NCI-H345 treated with DMSO at 0.1 percent for 48 hours (cell line): ENCODE data around the gene NOL12.
"Not testable (repeated sequence)": the region's sequence is repeated elsewhere in the genome, so short reads cannot be mapped to it uniquely, and the experiment has no call there.

Source experiments
- DNase-seq: peaks from one replicate; lab custom pipeline; 2025; ENCODE audit not compliant: unreplicated experiment; lab: John Stamatoyannopoulos, UW

The NOL12 gene

DNA sequence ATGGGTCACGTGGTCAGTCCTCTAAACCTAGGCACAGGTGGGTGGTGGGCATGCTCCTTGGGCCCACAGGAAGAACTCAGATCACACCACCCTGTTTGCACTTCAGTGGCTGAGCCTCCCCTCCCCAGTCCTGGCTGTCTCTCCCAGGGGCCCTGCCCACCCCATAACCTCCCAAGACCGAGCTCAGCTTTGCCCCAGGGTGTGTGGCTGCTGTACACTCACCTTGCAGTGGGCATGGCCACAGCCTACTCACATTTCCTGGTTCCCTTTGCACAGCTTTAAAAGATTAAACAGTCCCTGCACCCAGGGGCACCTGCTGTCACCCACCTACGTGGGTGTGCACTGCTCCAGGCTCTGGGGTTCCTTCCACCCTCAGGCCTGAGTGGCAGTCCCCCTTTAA is 24.5 kb downstream of the NOL12 start:
- DNase-seq = no peak

DNA sequence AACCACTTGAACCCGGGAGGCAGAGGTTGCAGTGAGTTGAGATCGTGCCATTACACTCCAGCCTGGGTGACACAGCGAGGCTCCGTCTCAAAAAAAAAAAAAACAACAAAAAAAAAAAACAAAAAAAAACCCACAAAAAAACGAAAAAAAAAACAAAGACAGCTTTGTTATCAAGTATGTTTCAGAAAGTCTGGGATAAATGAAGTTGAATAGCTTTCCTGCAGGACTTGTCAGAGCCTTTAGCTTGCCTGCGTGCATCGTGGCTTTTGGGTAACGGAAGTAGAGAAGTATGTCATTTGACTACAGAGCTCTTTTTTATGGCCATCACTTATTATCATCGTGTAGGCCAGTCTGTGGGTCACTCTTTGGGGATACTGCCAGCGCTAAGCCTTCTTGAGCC is 25.3 kb downstream of the NOL12 start:
- no peak for DNase-seq

DNA sequence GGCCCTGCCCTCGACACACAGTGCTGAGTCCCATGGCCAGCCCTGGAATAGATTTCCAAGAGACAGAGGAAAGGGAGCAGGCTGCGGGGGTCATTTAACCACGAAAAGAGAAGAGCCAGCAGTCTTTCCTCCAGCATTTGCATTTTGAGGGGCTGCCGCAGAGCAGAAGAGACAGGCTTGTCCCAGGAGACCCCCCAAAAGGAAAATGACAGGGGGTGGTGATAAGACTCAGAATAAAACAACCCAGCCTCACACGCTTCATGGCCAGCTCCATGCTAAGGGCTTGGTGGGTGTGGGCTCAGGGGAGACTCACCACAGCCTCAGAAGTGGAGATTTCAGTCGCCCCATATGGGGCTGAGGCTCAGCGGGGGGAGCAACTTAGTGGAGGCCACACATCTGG is 27.6 kb downstream of the NOL12 start:
- no peak for DNase-seq

DNA sequence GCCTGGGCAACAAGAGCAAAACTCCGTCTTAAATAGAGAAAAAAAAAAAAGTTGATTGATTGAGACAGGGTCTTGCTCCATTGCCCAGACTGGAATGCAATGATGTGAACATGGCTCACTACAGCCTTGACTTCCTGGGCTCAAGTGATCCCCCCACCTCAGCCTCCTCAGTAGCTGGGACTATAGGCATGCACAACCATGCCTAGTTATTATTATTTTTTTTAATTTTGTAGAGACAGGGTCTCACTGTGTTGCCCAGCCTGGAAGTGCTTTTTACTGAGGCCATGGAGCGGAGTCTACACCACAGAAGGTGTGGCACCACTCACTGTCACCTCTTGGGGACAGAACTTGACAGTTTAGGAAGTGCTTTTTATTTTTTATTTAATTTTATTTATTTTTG is 28.5 kb downstream of the NOL12 start:
- no peak for DNase-seq

DNA sequence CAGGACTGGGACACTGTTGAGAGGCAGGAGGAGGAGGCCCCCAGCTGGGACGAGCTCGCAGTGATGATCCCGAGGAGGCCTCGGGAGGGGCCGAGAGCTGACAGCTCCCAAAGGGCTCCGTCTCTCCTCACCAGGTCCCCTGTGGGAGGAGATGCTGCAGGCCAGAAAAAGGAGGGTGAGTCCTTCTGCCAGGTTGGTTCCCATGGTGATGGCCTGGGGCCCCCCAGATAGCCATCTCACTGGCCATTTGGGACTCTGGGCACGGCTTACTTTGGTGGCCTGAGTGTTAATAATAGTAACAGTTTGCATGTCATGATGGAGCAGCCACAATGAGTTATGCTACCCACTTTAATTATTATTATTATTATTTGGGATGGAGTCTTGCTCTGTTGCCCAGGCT is 29.6 kb downstream of the NOL12 start:
- no peak for DNase-seq

DNA sequence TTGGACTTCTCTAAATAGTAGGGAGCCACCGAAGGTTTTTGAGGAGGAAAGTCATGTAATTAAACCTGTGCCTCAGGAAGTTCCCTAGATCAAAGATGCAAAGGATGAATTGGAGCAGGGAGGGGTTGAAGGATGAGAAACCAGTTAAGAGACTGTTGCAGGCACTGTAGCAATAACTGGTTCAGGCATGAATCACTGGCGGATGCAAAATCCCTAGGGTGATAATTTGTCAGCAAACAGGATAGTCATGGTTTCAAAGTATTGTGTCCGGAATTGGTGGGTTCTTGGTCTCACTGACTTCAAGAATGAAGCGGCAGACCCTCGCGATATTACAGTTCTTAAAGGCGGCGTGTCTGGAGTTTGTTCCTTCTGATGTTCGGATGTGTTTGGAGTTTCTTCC is 30.6 kb downstream of the NOL12 start:
- DNase-seq = no peak

DNA sequence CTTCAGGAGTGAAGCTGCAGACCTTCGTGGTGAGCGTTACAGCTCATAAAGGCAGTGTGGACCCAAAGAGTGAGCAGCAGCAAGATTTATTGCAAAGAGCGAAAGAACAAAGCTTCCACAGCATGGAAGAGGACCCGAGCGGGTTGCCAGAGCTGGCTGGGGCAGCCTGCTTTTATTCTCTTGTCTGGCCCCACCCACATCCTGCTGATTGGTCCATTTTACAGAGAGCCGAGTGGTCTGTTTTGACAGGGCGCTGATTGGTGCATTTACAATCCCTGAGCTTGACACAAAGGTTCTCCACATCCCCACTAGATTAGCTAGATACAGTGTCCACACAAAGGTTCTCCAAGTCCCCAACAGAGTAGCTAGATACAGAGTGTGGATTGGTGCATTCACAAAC is 31.1 kb downstream of the NOL12 start:
- not testable (repeated sequence) for DNase-seq

DNA sequence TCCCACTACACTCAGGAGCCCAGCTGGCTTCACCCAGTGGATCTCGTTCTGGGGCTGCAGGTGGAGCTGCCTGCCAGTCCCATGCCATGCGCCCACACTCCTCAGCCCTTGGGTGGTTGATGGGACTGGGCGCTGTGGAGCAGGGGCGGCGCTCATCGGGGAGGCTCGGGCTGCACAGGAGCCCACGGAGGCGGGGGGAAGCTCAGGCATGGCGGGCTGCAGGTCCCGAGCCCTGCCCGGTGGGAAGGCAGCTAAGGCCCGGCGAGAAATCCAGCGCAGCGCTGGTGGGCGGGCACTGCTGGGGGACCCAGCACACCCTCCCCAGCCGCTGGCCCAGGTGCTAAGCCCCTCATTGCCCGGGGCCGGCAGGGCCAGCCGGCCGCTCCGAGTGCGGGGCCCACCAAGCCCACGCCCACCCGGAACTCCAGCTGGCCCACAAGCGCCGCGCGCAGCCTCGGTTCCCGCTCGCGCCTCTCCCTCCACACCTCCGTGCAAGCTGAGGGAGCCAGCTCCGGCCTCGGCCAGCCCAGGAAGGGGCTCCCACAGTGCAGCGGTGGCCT is 31.7 kb downstream of the NOL12 start:
- DNase-seq = not testable (repeated sequence)

DNA sequence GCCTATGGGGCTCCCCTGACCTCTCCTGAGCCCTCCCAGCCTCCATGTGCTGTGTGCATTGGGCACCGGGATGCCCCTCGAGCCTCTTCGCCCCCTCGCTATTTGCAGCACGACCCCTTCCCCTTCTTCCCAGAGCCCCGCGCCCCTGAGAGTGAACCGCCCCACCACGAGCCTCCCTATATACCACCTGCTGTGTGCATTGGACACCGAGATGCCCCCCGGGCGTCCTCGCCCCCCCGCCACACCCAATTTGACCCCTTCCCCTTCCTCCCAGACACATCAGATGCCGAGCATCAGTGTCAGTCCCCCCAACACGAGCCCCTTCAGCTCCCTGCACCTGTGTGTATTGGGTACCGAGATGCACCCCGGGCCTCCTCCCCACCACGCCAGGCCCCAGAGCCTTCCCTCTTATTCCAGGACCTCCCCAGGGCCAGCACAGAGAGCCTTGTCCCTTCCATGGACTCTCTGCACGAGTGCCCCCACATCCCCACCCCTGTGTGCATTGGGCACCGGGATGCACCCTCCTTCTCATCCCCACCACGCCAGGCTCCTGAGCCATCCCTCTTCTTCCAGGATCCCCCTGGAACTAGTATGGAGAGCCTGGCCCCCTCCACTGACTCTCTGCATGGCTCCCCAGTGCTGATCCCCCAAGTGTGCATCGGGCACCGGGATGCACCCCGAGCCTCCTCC is 39.6 kb downstream of the NOL12 start:
- no peak for DNase-seq

DNA sequence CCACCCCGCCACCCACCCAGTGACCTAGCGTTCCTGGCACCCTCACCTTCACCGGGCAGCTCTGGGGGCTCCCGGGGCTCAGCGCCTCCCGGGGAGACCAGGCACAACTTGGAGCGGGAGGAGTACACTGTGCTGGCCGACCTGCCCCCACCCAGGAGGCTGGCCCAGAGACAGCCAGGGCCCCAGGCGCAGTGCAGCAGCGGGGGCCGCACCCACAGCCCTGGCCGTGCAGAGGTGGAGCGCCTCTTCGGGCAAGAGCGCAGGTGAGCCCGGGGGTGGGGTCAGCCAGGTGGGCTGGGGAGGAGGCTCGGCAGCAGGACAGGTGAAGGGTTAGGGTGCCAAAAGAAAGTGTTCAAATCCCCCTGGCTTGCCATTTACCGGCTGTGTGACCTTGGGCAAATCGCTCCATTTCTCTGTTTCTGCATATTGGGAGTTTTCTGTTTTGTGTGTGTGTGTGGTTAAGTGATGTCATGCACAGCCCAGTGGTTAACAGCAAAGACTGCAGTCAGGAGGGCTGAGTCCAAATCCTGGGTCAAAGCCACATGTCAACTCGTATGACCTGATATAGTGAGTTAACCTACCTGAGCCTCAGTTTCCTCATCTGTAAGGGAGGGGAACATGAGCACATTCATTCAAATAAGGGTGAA is 40.2 kb downstream of the NOL12 start:
- DNase-seq = no peak

DNA sequence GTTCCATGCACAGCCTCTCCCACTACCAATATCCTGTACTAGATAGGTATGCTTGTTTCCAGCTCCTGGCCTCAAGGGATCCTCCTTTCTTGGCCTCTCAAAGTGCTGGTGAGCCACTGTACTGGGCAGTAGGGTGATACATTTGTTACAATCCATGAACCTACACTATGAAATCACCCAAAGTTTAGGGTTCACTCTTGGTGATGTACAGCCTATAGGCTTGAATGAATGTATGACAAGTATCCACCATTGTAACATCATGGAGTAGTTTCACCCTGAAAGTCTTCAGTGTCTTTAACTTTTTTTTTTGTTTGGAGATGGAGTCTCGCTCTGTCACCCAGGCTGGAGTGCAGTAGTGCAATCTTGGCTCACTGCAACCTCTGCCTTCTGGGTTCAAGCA is 42.5 kb downstream of the NOL12 start:
- no peak for DNase-seq

DNA sequence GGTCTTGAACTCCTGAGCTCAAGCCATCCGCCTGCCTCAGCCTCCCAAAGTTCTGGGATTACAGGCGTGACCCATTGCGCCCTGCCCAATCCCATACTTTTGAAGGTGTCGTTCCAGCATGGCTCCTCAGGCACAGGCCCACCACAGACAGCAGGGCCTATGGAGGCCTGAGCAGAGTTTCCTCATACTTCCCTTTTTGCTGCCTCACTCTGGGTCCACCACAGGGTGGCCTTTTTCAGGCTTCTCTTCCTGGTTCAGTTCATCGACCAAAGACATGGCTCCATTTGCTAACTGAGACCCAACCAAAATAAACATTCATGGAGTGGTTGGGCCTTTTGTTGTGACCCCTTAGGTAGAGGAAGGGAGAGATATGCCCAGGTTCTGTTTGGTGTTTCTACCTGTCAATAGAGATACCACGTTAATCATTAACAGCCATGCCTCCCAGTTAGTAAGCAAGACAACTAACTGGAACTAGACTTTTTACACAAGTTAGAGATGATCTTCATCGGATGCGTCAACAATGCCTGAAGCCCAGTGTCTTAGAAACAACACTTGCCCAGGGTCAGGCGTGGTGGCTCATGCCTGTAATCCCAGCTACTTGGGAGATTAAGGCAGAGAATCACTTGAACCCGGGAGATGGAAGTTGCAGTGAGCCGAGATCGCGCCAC is 45.8 kb downstream of the NOL12 start:
- DNase-seq = no peak

DNA sequence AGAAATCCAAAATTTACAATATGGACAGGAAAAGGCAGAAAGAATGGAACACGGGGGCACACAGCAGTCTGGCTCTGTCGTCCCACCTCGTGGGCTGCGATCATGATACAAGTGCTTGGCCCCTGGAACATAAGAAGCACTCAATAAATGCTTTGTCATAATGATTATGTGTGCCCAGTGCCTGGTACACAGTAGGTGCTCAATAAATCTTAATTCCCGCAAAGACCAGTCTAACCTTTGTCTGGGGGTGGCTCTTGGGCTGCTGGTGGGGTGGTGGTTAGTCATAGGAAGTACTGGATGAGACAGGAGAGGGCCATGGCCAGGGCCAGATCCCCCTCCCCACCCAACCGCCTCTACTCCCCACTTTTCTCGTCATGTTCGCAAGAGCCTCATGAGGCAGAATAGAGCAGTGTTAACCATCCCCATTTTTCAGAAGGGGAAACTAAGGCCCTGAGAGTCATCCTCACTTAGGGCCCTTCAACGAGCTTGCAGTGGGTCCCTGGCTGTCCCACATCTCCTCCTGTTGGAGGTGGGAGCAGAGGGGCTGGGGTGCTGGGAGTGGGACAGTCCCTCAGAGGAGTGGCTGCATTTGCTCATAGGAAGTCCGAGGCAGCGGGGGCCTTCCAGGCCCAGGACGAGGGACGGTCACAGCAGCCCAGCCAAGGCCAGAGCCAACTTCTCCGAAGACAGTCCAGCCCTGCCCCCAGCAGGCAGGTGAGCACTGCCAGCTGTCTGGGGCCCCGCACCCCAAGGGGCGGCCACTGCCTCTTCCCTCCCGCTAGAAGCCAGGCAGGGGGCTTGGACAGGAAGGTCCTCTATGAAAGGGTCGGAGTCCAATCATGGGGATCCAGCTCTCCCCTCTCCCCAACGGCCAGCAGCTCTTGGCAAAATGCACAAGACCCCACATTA is 46.8 kb downstream of the NOL12 start:
- DNase-seq = no peak

DNA sequence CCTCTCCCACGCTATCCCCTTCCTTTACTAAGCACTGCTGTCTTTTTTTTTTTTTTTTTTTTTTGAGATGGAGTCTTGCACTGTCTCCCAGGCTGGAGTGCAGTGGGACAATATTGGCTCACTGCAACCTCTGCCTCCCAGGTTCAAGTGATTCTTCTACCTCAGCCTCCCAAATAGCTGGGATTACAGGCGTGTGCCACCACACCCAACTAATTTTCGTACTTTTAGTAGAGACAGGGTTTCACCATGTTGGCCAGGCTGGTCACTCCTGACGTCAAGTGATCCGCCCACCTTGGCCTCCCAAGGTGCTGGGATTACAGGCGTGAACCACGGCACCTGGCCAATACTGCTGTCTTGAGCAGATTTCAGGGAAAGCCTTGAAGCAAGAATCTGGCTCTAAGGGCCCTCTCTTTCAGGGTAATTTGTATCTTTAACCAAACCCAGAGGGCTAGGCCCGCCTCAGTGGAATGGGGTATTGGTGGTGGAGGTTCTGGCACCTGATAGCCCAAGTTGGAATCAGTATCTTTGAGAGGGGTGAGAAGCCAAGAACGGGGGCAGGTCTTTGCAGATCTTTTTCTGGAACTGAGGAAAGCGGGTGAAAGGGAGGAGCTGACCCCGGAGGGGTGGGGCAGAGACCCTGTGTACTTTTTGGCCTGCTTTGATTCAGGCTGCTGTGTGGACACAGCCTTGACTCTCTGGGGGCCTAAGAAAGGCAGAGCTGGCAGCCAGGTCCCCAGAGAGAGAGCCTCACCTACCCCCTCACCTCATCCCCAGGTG is 47.7 kb downstream of the NOL12 start:
- no peak for DNase-seq

DNA sequence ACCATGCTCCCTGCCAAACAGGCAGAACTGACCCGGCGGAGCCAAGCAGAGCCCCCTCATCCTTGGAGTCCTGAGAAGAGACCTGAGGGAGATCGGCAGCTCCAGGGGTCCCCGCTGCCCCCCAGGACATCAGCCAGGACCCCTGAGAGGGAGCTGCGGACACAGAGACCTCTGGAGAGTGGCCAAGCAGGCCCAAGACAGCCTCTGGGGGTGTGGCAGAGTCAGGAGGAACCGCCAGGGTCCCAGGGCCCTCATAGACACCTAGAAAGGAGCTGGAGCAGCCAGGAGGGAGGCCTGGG is 48.2 kb downstream of the NOL12 start:
- no peak for DNase-seq

DNA sequence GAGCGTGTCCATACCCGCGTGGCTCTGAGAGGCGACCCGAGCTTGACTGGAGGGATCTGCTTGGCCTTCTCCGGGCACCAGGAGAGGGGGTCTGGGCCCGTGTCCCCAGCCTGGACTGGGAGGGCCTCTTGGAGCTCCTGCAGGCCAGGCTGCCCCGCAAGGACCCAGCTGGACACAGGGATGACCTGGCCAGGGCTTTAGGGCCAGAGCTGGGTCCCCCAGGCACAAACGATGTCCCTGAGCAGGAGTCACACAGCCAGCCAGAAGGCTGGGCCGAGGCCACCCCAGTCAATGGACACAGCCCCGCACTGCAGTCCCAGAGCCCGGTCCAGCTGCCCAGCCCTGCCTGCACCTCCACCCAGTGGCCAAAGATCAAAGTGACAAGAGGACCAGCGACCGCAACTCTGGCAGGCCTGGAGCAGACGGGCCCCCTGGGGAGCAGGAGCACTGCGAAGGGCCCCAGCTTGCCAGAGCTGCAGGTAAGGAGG is 48.9 kb downstream of the NOL12 start:
- DNase-seq = no peak

DNA sequence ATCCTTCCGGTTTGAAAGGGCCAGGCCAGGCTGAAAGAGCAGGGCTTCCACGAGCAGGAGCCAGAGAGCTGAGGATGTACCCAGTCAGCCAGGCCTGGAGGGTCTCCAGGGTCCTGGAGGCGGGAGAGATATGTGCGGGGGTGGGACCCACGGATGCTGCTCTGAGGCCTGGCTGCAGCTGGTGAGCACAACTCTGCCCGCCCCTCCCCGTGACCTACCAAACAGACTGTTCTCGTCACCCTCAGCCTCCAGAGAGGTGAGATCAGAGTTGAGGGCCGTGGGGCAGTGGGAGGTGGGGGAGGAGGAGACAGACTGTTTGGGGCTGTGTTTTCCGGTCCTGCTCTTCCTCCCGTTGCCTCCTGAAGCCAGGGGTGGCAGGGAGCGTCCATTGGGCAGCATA is 52.9 kb downstream of the NOL12 start:
- no peak for DNase-seq

DNA sequence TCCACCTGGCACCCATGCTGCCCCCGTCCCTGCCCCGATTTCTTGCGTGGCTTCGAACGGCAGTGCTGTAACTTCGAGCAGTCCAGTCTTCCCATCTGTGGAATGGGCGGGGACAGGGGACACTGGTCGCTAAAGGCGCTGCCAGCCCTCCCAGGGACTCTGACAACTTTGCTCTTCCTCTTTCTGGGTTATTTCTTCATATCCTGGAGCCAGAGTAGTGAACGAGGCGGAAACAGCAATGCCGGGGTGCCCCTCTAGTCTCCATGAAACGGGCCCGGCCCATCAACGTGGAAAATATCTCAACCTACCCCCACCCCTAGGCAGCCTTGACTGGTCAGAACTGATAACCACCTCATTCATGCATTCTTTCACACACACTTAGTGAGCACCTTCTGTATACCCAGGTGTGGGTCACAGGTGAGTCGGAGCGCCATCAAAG is 53.5 kb downstream of the NOL12 start:
- no peak for DNase-seq

DNA sequence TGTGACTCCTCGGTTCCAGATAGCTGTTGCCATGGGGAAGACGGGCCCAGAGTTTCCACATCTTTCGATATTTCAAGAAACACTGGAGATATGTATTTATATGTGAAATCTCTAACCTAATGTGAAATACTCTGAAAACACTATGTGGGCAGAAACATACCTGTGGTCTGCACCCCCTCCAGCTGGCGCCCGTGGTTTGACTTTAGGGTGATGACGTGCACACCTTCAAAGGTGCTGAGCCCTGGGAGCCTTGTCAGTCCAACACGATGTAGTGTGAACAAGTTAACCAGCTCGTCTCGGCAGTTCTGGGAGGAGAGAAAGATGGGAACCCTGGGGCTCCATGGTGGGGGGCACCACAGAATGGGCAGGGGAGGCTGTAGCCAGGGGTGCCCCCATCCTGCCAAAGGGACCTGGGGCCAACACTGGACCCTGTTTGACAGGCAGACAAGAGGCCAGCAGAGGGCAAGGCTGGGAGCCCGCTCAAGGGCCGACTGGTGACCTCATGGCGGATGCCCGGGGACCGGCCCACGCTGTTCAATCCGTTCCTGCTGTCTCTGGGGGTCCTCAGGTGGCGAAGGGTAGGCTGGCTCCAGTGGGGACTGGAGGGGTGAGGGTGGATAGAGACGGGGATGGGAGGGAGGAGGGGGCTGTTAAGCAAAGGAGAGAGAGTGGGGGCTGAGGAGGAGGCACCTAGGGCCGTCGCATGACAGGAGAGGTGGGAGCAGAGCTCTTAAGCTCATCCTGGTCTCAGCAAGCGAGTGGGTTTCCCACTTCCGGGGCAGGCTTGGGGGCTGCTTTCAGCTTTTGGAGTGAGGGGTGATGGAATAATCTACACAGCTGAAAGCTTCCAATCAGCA is 54.5 kb downstream of the NOL12 start:
- DNase-seq = no peak
